ENCODE results near the gene LRIG1. TPM values are rescaled to one million over a fixed set of nuclear protein-coding genes. Genes with fewer than 3 reads are reported as not detected.

LRIG1 gene
- total RNA-seq, 2 donors from 2014 or later: 119 to 186 TPM

- Histone ChIP-seq H3K27me3 (replicated peaks; ENCODE audit: insufficient read depth) (no peaks in the 10 kb centered on the region), H3K27ac (no peak overlapping the region), H3K4me1 (replicated peaks) (no peaks in the 10 kb centered on the region), H3K36me3 (no peaks in the 10 kb centered on the region), H3K4me3 (no peak overlapping the region), H3K9me3 (no peaks in the 10 kb centered on the region)
- TF ChIP-seq POLR2A (IDR thresholded peaks at IDR 0.05) (no peak), POLR2AphosphoS5 (IDR thresholded peaks at IDR 0.05) (no peak)
- TF ChIP-seq, protein P1, sequence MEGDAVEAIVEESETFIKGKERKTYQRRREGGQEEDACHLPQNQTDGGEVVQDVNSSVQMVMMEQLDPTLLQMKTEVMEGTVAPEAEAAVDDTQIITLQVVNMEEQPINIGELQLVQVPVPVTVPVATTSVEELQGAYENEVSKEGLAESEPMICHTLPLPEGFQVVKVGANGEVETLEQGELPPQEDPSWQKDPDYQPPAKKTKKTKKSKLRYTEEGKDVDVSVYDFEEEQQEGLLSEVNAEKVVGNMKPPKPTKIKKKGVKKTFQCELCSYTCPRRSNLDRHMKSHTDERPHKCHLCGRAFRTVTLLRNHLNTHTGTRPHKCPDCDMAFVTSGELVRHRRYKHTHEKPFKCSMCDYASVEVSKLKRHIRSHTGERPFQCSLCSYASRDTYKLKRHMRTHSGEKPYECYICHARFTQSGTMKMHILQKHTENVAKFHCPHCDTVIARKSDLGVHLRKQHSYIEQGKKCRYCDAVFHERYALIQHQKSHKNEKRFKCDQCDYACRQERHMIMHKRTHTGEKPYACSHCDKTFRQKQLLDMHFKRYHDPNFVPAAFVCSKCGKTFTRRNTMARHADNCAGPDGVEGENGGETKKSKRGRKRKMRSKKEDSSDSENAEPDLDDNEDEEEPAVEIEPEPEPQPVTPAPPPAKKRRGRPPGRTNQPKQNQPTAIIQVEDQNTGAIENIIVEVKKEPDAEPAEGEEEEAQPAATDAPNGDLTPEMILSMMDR (IDR thresholded peaks at IDR 0.05): no peak
- 80% methylated on average over 3 of the region's 3 CpGs for WGBS
- intact Hi-C loops (cut with DNase I): no loop called here
- DNase-seq (ENCODE audit: low spot score): no peak
Measured at GRCh38 chr3:66348704-66349103, 152.1 kb downstream of the LRIG1 start.

DNA sequence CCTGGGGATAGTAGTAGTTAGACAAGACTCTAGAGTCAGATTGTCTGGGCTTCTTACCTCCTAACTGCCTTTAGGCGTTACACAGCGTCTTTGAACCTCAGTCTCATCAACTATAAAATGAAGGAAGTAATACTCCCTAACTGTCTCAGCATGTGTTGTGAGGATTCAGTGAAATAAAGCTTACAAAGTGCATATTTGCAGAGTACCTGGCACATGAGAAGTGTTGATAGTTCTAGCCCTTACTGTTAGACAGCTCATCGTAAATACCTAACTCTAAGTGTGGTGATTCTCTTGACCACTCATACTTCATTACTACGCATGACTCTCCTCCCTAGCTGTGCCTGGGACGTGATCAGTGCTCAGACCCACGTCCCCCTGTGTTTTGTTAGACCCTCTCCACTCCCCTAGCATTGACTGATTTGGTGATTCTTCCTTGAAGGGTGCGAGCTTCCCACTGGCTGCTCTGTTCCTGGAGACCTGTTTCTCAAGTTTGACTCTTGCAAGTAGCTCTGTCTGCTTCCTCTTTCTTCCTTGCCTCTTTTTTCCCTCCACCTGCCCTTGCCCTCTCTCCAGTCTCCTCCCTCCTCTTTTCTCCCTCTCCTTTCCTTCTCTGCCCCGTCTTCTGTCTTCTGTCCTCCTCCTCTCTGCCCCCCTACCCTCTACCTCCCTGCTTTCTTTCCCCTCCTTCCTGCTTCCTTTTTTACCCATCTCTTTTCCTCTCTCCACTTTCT is 155.8 kb downstream of the LRIG1 start:
- H3K36me3 ChIP-seq: no peaks in the 10 kb centered on the region
- TF ChIP-seq, protein P1 (IDR thresholded peaks at IDR 0.05): no peak
- intact Hi-C loops (cut with DNase I): no loop called here
- no peak for DNase-seq (ENCODE audit: low spot score)
- 78% methylated on average over 8 of the region's 8 CpGs for WGBS
- H3K27me3 ChIP-seq (replicated peaks; ENCODE audit: insufficient read depth): no peaks in the 10 kb centered on the region
- H3K4me3 ChIP-seq: no peak overlapping the region
- H3K4me1 ChIP-seq (replicated peaks): no peaks in the 10 kb centered on the region
- no peak overlapping the region for H3K27ac ChIP-seq
- H3K9me3 ChIP-seq: no peaks in the 10 kb centered on the region

- WGBS: 89% methylated on average over 9 of the region's 9 CpGs
- H3K27ac ChIP-seq: no peak overlapping the region
- intact Hi-C loops (cut with DNase I): no loop called here
- no peaks in the 10 kb centered on the region for H3K4me1 ChIP-seq (replicated peaks)
- TF ChIP-seq, protein P1 (IDR thresholded peaks at IDR 0.05): no peak
- TF ChIP-seq POLR2A (IDR thresholded peaks at IDR 0.05) (no peak), POLR2AphosphoS5 (IDR thresholded peaks at IDR 0.05) (no peak)
- H3K36me3 ChIP-seq: no peaks in the 10 kb centered on the region
- no peak for DNase-seq (ENCODE audit: low spot score)
- H3K9me3 ChIP-seq: no peaks in the 10 kb centered on the region
- H3K4me3 ChIP-seq: no peak overlapping the region
- H3K27me3 ChIP-seq (replicated peaks; ENCODE audit: insufficient read depth): no peaks in the 10 kb centered on the region
Measured at GRCh38 chr3:66344391-66344811, 156.4 kb downstream of the LRIG1 start.

DNA sequence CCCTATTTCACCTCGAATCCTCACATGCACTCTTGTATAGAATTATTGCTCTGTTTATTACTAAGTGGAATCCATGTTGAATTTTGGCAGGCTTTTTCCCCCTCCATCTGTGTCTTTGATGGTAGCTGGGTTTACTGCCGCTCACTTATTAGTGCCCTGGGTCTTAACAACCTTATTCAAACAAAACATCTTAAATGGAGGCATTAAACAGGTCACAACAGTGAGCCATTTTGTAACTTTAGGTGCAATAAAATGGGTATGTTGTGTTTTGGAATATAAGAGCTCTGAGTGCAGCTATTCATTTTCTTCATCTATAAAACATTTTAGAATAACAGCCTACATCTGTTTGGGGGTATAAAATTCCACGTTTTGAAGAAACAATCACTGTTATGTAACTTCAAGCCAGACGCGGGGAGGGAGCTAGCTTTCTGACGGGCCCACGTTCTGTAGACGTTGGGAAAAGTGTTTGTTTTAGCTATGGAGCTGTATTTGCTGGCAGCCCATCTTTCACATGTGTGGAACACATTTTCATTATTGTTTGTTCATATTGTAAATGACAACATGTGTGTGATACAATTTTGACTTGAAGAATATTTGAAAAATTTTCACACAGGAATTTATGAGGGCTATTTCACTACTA is 158.0 kb downstream of the LRIG1 start:
- 58% methylated on average over 8 of the region's 8 CpGs for WGBS

More for the DNA sequence above, 158.0 kb downstream of the LRIG1 start:
- Histone ChIP-seq H3K27ac (no peak overlapping the region), H3K4me3 (no peak overlapping the region), H3K4me1 (replicated peaks) (no peaks in the 10 kb centered on the region), H3K27me3 (replicated peaks; ENCODE audit: insufficient read depth) (no peaks in the 10 kb centered on the region), H3K36me3 (no peaks in the 10 kb centered on the region), H3K9me3 (no peaks in the 10 kb centered on the region)
- TF ChIP-seq, protein P1 (IDR thresholded peaks at IDR 0.05): no peak
- TF ChIP-seq POLR2A (IDR thresholded peaks at IDR 0.05) (no peak), POLR2AphosphoS5 (IDR thresholded peaks at IDR 0.05) (no peak)
- no peak for DNase-seq (ENCODE audit: low spot score)
- intact Hi-C loops (cut with DNase I): no loop called here

Measured in prostate gland (tissue), 2 donors.